HG03565 (cell line): ENCODE results near the gene SLC25A23.
A peak's percentile ranks its signal among the peaks of the same experiment; 100 is the strongest.

Experiments used
- ATAC-seq: cut with Tn5 transposase; IDR thresholded peaks from one replicate; pipeline ENCODE4 v1.9.1; 2021; ENCODE audit warnings: mild to moderate bottlenecking, moderate library complexity; ENCODE audit not compliant: unreplicated experiment

The SLC25A23 gene

GRCh38 chr19:6425732-6426620, 33.6 kb downstream of the SLC25A23 start:
- ATAC-seq, result no peak

- ATAC-seq, result peak; percentile 77
These were observed 34.5 kb downstream of the SLC25A23 start for GRCh38 chr19:6424939-6425731.

- ATAC-seq, result no peak
These were observed 35.2 kb downstream of the SLC25A23 start, which contains the start of gene KHSRP for GRCh38 chr19:6424195-6424938. Gene KHSRP, minus strand, starts transcription at chr19:6424811. Its CDS starts 110 bp downstream, at chr19:6424701.

- ATAC-seq, result no peak
These were observed 35.9 kb downstream of the SLC25A23 start for GRCh38 chr19:6423499-6424194.

- ATAC-seq, result no peak
These were observed 38.2 kb downstream of the SLC25A23 start for GRCh38 chr19:6421075-6422014.

- no peak for ATAC-seq
These were observed 41.0 kb downstream of the SLC25A23 start for GRCh38 chr19:6418562-6418932.

- ATAC-seq, result no peak
These were observed 41.7 kb downstream of the SLC25A23 start for GRCh38 chr19:6417713-6418561.

- no peak for ATAC-seq
These were observed 42.8 kb downstream of the SLC25A23 start for GRCh38 chr19:6416658-6417405.

- no peak for ATAC-seq
These were observed 43.9 kb downstream of the SLC25A23 start for GRCh38 chr19:6415591-6416190.

- no peak for ATAC-seq
These were observed 44.6 kb downstream of the SLC25A23 start for GRCh38 chr19:6414793-6415590.

GRCh38 chr19:6413721-6414643, 45.6 kb downstream of the SLC25A23 start:
- ATAC-seq, result no peak

GRCh38 chr19:6413291-6413690, 46.3 kb downstream of the SLC25A23 start:
- ATAC-seq, result no peak

GRCh38 chr19:6412447-6413091, 47.0 kb downstream of the SLC25A23 start:
- ATAC-seq, result no peak

GRCh38 chr19:6412061-6412446, 47.5 kb downstream of the SLC25A23 start:
- no peak for ATAC-seq

- no peak for ATAC-seq
These were observed 50.2 kb downstream of the SLC25A23 start for GRCh38 chr19:6409346-6409745.
